IMR-90 (cell line): ENCODE results near the gene STUM. TPM values are rescaled to one million over a fixed set of nuclear protein-coding genes. Genes with fewer than 3 reads are reported as not detected.

Experiments used
- ATAC-seq: fragments of 200-7000 bp; cut with Tn5 transposase; 2 replicates; pipeline ENCODE4 v1.9.1; 2020; ENCODE audit warnings: low read depth, mild to moderate bottlenecking, moderate library complexity
- BruUV-seq: library from RNA; stranded (reverse); fragments of 400-500 nt; replicated peaks from 2 replicates; lab custom pipeline; 2021; lab: Mats Ljungman, UMichigan
- CTCF ChIA-PET: fragments of 300-600 bp; formaldehyde crosslinking; extraction: SDS; loops from one replicate; lab custom pipeline; 2021; ENCODE audit warnings: antibody characterized with exemption; lab: Yijun Ruan, JAX
- POLR2A ChIA-PET: fragments of 300-600 bp; sonication (Branson Sonifier 250); formaldehyde crosslinking; loops from one replicate; lab custom pipeline; 2022; ENCODE audit warnings: antibody characterized with exemption; ENCODE audit not compliant: unreplicated experiment; lab: Charles Lee
- DNase-seq: peaks from one replicate; pipeline ENCODE4 v3.0.0; 2013
- H2AFZ ChIP-seq: replicated peaks from 2 replicates; pipeline ENCODE3; 2013; ENCODE audit warnings: low read length, mild to moderate bottlenecking; ENCODE audit not compliant: poor library complexity
- H2AK5ac ChIP-seq: 2 replicates; pipeline ENCODE4 v1.6.1; 2013; ENCODE audit warnings: low read depth, low read length, inconsistent platforms
- H2AK9ac ChIP-seq: replicated peaks from 2 replicates; pipeline ENCODE3; 2013; ENCODE audit warnings: mild to moderate bottlenecking, low read depth, low read length, moderate library complexity; ENCODE audit not compliant: poor library complexity
- H2BK120ac ChIP-seq: 2 replicates; pipeline ENCODE4 v1.6.1; 2013; ENCODE audit warnings: low read depth, low read length, inconsistent platforms
- H2BK15ac ChIP-seq: 3 replicates; pipeline ENCODE4 v1.6.1; 2013; ENCODE audit warnings: low read depth, low read length, inconsistent platforms
- H2BK20ac ChIP-seq: 2 replicates; pipeline ENCODE4 v1.6.1; 2013; ENCODE audit warnings: low read depth, mild to moderate bottlenecking, inconsistent platforms, low read length, moderate library complexity
- H2BK5ac ChIP-seq: 2 replicates; pipeline ENCODE4 v1.6.1; 2013; ENCODE audit warnings: mild to moderate bottlenecking, low read depth, low read length, inconsistent platforms; ENCODE audit not compliant: poor library complexity, severe bottlenecking
- H3K14ac ChIP-seq: replicated peaks from 2 replicates; pipeline ENCODE4 v1.6.1; 2013; ENCODE audit warnings: low read depth, low read length, inconsistent platforms
- H3K18ac ChIP-seq: 2 replicates; pipeline ENCODE4 v1.6.1; 2013; ENCODE audit warnings: low read depth, low read length, control low read depth
- H3K23ac ChIP-seq: 2 replicates; pipeline ENCODE4 v1.6.1; 2013; ENCODE audit warnings: low read depth, low read length, inconsistent platforms
- H3K27ac ChIP-seq: 2 replicates; pipeline ENCODE4 v1.5.1; 2013; ENCODE audit warnings: mild to moderate bottlenecking, control low read depth, low read length; ENCODE audit not compliant: insufficient read depth
- H3K27me3 ChIP-seq: 2 replicates; pipeline ENCODE4 v1.6.1; 2013; ENCODE audit warnings: low read length; ENCODE audit not compliant: control insufficient read depth, insufficient read depth
- H3K36me3 ChIP-seq: 2 replicates; pipeline ENCODE4 v1.6.1; 2013; ENCODE audit warnings: low read length, mixed read lengths; ENCODE audit not compliant: control insufficient read depth, insufficient read depth
- H3K4ac ChIP-seq: 2 replicates; pipeline ENCODE4 v1.6.1; 2013; ENCODE audit warnings: low read depth, low read length, inconsistent platforms
- H3K4me1 ChIP-seq: 2 replicates; pipeline ENCODE4 v1.6.1; 2013; ENCODE audit warnings: low read length, mixed read lengths; ENCODE audit not compliant: control insufficient read depth, insufficient read depth
- H3K4me2 ChIP-seq: 2 replicates; pipeline ENCODE4 v1.6.1; 2013; ENCODE audit warnings: low read depth, mild to moderate bottlenecking, control low read depth, low read length, moderate library complexity
- H3K4me3 ChIP-seq: 2 replicates; pipeline ENCODE4 v1.5.1; 2013; ENCODE audit warnings: low read depth, mild to moderate bottlenecking, control low read depth, low read length, moderate library complexity; ENCODE audit not compliant: insufficient read depth
- H3K56ac ChIP-seq: 2 replicates; pipeline ENCODE4 v1.6.1; 2013; ENCODE audit warnings: low read length, inconsistent platforms; ENCODE audit not compliant: insufficient read depth; ENCODE audit errors: extremely low read depth
- H3K79me1 ChIP-seq, 2 experiments: 2 replicates each; pipeline ENCODE4 v1.6.1; 2013; ENCODE audit warnings: low read length in 2 of 2, inconsistent platforms in 1 of 2, low read depth in 1 of 2
- H3K9ac ChIP-seq: 2 replicates; pipeline ENCODE4 v1.6.1; 2013; ENCODE audit warnings: low read depth, low read length, control low read depth
- H3K9me1 ChIP-seq: 2 replicates; pipeline ENCODE4 v1.6.1; 2013; ENCODE audit warnings: low read length, inconsistent platforms; ENCODE audit not compliant: insufficient read depth
- H3K9me3 ChIP-seq: 2 replicates; pipeline ENCODE4 v1.6.1; 2013; ENCODE audit warnings: low read length; ENCODE audit not compliant: control insufficient read depth, insufficient read depth
- H4K20me1 ChIP-seq: 2 replicates; pipeline ENCODE4 v1.6.1; 2013; ENCODE audit warnings: low read length, inconsistent platforms; ENCODE audit not compliant: insufficient read depth
- H4K5ac ChIP-seq: 2 replicates; pipeline ENCODE4 v1.6.1; 2013; ENCODE audit warnings: mild to moderate bottlenecking, low read depth, low read length, control low read depth
- H4K8ac ChIP-seq, 2 experiments: 2 replicates each; pipeline ENCODE4 v1.6.1; 2013; ENCODE audit warnings: low read depth in 2 of 2, low read length in 2 of 2, control low read depth in 1 of 2, inconsistent platforms in 1 of 2
- H4K91ac ChIP-seq: 2 replicates; pipeline ENCODE4 v1.6.1; 2013; ENCODE audit warnings: low read depth, low read length, inconsistent platforms; ENCODE audit not compliant: insufficient read depth
- WGBS, 2 experiments: methylation state at CpG; one replicate each; pipeline versions ENCODE4 v1.1.5 to v1.1.7; 2013; ENCODE audit warnings: missing lambda C conversion rate in 2 of 2; ENCODE audit not compliant: insufficient read length in 1 of 2; ENCODE audit errors: extremely low coverage in 2 of 2; 5-methylcytosine and 5-hydroxymethylcytosine counted together
- dilution Hi-C: fragments of 300-500 bp; cut with HindIII; formaldehyde crosslinking; loops from one replicate; pipeline ENCODE4 v1.14.3; 2018; ENCODE audit warnings: low sequenced_read_pairs; ENCODE audit not compliant: unreplicated experiment
- in situ Hi-C: fragments of 300-500 bp; cut with MboI; formaldehyde crosslinking; loops from 3 replicates; pipeline ENCODE4 v1.14.3; 2019; ENCODE audit warnings: low sequenced_read_pairs, inconsistent platforms, mixed read lengths
- intact Hi-C: fragments of 100-400 bp; cut with micrococcal nuclease; formaldehyde crosslinking; loops from 2 replicates; pipeline ENCODE4 v1.10.0; 2022
- polyA plus RNA-seq, 3 experiments: library from polyadenylated mRNA; depleted of rRNA; stranded (reverse); fragments of >200 nt; gene quantifications; 2 replicates each; pipeline ENCODE4 v1.2.3, GENCODE V29; 2012; ENCODE audit warnings: low replicate concordance in 1 of 3
- total RNA-seq: library from RNA; depleted of rRNA; stranded (reverse); fragments of >200 nt; gene quantifications from 2 replicates; pipeline ENCODE4 v1.2.3, GENCODE V29; 2012
- TF ChIP-seq, protein P1 (sequence below): conservative IDR thresholded peaks from 2 replicates; pipeline ENCODE4 v1.5.1; 2012; ENCODE audit warnings: mild to moderate bottlenecking, low read depth, low read length, improper control_type of control experiment
- TF ChIP-seq, protein P2 (sequence below): fragments of 150-350 bp; IDR thresholded peaks from 2 replicates; pipeline ENCODE4 v1.6.1; 2017; ENCODE audit warnings: mild to moderate bottlenecking, antibody characterized with exemption, low read length, low read depth

Gene STUM
- total and polyA plus RNA-seq, 2 of the 4 experiments (the other 2 are of a cell fraction): not detected

DNA sequence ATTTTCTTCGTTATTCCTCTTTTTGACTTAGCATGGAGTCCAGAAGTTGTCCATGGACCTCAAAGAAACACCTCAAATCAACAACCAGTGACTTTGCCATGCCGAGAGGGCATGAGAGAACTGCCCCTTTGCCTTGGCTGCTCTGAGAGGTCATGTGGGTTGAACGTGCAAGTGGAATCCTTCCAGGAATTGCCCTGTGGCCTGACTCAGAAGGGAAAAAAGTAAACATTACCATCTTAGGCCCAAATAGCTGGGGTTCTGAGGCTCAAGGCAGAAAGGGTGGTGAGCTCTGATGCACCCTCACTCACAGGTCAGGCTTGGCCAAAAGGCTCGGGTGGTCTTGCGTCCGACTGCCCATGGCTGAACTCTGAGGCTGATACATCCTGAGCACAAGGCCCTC, 15.1 kb downstream of the STUM start:
- no peak overlapping the region for H4K91ac ChIP-seq
- no peaks in the 10 kb centered on the region for H3K9me1 ChIP-seq
- no peak overlapping the region for H3K18ac ChIP-seq
- H4K8ac ChIP-seq: no peak overlapping the region
- BruUV-seq: no TSS peak
- no peak overlapping the region for H3K27ac ChIP-seq
- TF ChIP-seq, protein P1, sequence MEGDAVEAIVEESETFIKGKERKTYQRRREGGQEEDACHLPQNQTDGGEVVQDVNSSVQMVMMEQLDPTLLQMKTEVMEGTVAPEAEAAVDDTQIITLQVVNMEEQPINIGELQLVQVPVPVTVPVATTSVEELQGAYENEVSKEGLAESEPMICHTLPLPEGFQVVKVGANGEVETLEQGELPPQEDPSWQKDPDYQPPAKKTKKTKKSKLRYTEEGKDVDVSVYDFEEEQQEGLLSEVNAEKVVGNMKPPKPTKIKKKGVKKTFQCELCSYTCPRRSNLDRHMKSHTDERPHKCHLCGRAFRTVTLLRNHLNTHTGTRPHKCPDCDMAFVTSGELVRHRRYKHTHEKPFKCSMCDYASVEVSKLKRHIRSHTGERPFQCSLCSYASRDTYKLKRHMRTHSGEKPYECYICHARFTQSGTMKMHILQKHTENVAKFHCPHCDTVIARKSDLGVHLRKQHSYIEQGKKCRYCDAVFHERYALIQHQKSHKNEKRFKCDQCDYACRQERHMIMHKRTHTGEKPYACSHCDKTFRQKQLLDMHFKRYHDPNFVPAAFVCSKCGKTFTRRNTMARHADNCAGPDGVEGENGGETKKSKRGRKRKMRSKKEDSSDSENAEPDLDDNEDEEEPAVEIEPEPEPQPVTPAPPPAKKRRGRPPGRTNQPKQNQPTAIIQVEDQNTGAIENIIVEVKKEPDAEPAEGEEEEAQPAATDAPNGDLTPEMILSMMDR: no peak
- TF ChIP-seq, protein P2, sequence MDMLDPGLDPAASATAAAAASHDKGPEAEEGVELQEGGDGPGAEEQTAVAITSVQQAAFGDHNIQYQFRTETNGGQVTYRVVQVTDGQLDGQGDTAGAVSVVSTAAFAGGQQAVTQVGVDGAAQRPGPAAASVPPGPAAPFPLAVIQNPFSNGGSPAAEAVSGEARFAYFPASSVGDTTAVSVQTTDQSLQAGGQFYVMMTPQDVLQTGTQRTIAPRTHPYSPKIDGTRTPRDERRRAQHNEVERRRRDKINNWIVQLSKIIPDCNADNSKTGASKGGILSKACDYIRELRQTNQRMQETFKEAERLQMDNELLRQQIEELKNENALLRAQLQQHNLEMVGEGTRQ: no peak
- dilution Hi-C loops: no loop called here
- no peaks in the 10 kb centered on the region for H3K36me3 ChIP-seq
- H2AK5ac ChIP-seq: no peak overlapping the region
- no peak overlapping the region for H3K56ac ChIP-seq
- intact Hi-C loops: no loop called here
- ChIA-PET CTCF (no interaction called here), POLR2A (no interaction called here)
- no peak overlapping the region for H3K14ac ChIP-seq
- H4K5ac ChIP-seq: no peak overlapping the region
- 89% methylated on average over 3 of the region's 6 CpGs; no CpG with 5 or more reads in 1 of the 2 experiments for WGBS, 2 experiments
- no peak overlapping the region for H2BK15ac ChIP-seq
- no peak overlapping the region for H3K4ac ChIP-seq
- H3K79me1 ChIP-seq: no peaks in the 10 kb centered on the region
- no peaks in the 10 kb centered on the region for H4K20me1 ChIP-seq
- no peak overlapping the region for H2BK20ac ChIP-seq
- H2BK120ac ChIP-seq: no peak overlapping the region
- H2BK5ac ChIP-seq: no peak overlapping the region
- H3K27me3 ChIP-seq: peaks cover 20% of the 10 kb centered on the region
- H3K4me3 ChIP-seq: no peak overlapping the region
- DNase-seq (no peak), ATAC-seq (no peak; the same call in 1 of the 2 replicates)
- H2AK9ac ChIP-seq: no peak overlapping the region
- H3K4me2 ChIP-seq: no peak overlapping the region
- H3K9ac ChIP-seq: no peak overlapping the region
- no peaks in the 10 kb centered on the region; the same call in 1 of the 2 replicates for H3K4me1 ChIP-seq
- no peak overlapping the region for H2AFZ ChIP-seq
- H3K9me3 ChIP-seq: no peaks in the 10 kb centered on the region
- no peak overlapping the region for H3K23ac ChIP-seq
- in situ Hi-C loops: no loop called here
